ENCODE measurements around the gene ILKAP.

ILKAP gene

DNA sequence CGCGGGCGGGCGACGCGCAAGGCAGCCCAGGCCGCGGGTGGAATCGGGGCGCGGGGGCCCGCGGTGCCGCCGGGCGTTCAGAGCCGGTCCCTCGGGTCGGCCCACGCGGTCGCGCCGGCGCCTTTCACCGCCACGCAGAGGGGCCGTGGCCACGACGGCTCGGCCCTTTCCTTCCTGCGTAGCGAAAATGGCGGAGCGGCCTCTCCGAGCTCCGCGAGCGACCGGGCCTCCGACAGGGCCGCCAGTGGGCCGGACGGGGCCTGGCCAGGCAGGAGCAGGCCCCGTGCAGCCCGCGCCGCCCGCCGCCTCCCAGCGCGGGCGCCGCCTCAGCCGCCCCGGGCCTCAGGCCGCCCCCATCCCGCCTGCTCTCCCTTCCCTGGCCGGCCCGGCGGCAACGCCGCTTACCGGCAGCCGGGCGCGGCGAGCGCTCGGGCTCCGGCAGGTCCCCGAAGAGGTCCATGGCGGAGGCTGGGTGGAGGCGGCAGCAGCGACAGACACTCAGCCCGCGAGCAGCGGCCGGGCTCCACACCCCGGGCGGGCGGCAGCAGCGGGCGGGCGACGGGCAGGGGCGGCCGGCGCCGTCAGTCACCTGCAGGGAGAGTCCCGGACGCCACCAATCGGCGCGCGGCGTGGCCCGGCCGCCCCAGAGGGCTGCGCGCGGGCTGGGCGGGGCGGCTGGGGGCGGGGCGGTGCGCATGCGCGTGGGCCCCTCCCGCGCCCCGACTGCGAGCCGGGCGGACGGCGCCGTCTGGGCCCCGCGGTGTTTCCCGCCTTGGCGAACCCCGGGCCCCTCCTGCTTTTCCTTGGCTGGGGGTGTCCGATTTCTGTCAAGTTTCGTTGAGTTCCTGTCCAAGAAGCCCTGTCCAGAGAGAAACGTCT lies at the start of gene ILKAP:
ILKAP (minus strand) TSS at position 602 of the 879 bp plus-strand sequence; CDS start at position 460, 142 bp downstream.
- peak; percentile 84 for DNase-seq (ENCODE audit: low read depth)

- no peak for DNase-seq (ENCODE audit: low read depth)
Observed at GRCh38 chr2:238252766-238253630, 49.5 kb upstream of the ILKAP start.

DNA sequence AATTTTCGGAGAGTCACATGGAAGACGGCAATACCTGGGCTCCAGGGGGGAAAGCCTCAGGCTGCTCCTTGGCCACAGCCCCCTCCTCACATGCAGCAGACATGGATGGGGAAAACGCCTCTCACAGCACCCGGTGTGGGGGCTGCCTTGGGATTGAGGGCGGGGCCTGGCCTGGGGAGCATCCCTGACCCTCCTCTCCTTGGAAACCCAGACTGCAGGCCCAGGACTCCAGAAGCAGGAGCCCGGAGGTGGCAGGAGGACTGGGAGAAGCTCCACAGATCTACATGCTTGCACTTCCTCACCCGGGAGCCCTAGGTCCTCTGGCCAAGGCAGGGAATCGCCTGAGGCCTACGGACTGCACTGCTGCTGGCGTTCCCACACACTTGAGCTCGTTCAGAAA lies 48.5 kb upstream of the ILKAP start:
- DNase-seq (ENCODE audit: low read depth): no peak

DNA sequence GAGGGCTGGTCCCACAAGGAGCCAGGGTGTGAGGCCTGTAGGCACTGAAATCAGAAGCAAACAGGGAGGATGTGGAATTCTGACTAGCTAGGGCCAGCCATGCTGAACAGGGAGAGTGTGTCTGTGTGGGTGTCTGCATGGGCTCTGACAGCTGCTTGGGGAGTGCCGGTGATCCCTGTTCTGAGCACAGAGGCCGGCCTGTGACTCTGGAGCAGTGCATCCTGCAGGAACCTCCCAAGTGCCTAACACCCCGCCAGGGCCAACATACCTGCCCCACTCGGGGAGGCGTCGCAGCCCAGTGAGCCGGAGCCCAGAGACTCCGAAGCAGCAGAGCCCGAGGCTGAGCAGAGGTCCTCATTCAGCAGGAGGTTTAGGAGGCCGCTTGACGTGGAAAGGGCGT lies 47.8 kb upstream of the ILKAP start:
- no peak for DNase-seq (ENCODE audit: low read depth)

- DNase-seq (ENCODE audit: low read depth): no peak
Observed at GRCh38 chr2:238250896-238251295, 47.4 kb upstream of the ILKAP start.

DNA sequence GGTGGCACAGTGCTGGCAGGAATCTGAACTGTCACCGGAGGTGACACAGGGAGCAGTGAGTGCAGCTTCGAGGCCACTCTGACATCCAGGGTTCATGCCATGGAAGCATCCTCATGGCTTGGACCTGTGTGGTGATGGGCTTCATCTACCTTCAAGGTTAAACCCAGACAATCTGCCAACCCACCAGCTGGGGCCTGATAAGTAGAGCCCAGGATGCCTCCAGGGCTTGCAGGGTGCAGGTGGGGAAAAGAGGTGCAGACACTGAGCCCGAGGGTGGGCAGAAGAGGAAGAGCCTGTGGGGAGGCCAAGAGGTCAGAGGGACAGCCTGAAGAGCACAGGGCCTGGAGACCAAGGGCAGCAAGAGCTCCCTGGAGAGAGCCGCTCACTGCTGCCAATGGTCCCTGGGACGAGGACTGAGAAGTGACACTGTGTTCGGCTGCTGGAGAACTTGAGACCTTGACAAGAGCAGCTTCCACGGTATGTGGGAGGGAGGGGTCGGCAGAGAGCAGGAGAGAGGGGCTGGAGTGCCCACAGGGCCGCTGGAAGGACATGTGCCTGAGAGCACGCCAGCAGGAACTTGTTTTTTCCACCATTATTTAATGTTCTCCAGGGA lies 44.5 kb upstream of the ILKAP start:
- DNase-seq (ENCODE audit: low read depth): no peak

GRCh38 chr2:238247002-238247822 lies 43.7 kb upstream of the ILKAP start:
- DNase-seq (ENCODE audit: low read depth): no peak

DNA sequence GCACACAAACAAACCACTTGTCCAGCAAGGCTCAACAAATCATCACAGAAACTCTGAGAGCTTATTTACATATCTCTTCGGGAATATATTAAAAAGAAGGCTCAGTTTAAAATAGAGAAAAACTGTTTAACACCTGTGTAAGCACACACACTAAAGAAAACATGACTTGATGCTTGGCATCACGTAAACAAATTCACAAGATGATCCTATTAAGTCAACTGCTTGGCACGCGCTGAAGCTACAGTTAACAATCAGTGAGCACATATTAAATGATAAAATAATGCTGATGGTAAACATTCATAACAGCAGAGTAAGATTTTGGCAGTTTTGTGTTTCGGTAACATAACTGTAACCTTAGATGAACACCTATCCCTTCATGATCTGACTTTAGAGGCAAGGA lies 40.7 kb upstream of the ILKAP start:
- no peak for DNase-seq (ENCODE audit: low read depth)

DNA sequence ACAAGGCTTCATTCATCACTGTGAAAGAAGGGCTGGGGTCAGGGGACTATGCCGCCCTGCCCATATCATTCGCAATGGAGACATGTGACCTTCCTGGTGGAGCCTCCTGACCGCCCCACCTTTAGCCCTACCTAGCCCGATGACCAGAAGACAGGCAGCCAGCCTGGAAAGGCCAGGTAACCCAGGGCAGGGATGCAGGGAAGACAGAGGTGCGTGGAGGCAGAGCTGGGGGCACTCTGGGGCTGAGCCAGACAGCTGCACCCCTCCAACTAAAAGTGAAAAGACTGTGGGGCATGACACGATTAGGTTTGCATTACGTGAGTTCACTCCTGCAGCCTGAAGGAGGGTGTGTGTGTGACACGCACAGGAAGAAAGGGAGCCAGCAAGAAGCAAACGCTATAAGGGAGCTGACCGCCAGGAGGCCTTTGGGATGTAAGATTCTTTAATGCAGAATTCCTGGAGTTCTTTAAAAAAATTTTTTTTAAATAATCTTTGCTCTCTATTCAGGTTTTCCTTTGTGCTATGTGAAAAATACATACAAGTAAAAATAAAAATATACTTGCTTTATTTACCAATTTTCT lies 40.1 kb upstream of the ILKAP start:
- no peak for DNase-seq (ENCODE audit: low read depth)

GRCh38 chr2:238242731-238243495 lies 39.4 kb upstream of the ILKAP start:
- no peak for DNase-seq (ENCODE audit: low read depth)

- DNase-seq (ENCODE audit: low read depth): no peak
Observed at GRCh38 chr2:238241970-238242369, 38.5 kb upstream of the ILKAP start.

GRCh38 chr2:238240757-238241711 lies 37.5 kb upstream of the ILKAP start:
- no peak for DNase-seq (ENCODE audit: low read depth)

DNA sequence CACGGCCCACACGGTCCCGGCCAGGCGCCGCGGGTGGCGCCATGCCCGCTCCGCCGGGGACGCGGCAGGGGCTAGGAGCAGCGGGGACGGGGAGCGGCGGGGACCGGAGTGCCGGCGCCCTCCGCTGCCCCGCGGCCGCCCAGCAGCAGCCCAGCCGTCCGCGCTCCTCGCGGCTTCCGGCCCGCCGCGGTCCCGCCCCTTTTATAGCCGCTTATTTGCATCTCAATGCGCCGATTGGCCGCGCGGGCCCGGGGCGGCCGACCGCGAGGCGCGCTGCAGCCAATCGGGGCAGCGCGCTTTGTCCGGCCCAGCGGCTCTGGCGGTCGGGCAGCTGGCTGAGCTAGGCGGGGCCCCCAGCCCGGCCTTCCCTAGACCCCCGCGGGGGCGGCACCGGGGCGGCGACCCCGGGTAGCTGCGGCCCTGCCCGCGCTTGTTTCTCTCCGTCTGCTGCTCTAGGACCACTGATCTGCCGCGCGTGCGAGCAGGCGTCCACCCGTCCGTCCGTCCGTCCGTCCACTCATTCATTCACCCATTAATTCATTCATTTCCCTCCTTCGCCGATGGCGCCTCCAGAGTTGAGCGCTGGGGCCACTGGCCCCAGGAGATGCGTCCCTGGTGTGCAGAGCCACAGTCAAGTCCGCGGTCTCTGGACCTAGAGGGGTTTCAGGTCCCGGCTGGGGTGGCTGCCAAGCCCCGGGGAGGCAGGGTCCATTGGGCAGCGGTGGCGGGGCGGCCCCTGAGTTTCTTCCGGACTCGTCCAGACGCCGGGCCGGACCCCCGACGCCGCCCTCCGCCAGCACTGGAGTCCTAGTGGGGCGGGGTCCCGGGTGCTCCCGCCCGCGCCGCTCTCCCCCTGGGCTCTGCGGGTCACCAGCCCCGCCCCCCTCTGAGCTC lies 36.6 kb upstream of the ILKAP start, which contains the start of gene HES6:
HES6 (minus strand) TSS at position 176 of the 894 bp plus-strand sequence; CDS start at position 43, 133 bp downstream.
- DNase-seq (ENCODE audit: low read depth): peak; percentile 67

DNA sequence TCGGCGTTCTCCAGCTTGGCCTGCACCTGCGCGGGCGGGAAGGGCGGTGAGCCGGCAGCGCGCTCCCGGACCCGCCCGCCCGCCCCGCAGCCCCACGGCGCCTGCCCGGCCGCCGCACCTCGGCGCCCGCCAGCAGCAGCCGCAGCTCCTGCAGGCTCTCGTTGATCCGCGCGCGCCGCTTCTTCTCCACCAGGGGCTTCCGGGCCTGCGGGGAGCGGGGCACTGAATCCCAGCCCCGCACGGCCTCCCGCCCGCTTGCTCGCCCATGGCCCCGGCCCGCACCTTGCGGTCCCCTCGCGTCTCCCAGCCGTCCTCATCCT lies 36.0 kb upstream of the ILKAP start:
- DNase-seq (ENCODE audit: low read depth): no peak

DNA sequence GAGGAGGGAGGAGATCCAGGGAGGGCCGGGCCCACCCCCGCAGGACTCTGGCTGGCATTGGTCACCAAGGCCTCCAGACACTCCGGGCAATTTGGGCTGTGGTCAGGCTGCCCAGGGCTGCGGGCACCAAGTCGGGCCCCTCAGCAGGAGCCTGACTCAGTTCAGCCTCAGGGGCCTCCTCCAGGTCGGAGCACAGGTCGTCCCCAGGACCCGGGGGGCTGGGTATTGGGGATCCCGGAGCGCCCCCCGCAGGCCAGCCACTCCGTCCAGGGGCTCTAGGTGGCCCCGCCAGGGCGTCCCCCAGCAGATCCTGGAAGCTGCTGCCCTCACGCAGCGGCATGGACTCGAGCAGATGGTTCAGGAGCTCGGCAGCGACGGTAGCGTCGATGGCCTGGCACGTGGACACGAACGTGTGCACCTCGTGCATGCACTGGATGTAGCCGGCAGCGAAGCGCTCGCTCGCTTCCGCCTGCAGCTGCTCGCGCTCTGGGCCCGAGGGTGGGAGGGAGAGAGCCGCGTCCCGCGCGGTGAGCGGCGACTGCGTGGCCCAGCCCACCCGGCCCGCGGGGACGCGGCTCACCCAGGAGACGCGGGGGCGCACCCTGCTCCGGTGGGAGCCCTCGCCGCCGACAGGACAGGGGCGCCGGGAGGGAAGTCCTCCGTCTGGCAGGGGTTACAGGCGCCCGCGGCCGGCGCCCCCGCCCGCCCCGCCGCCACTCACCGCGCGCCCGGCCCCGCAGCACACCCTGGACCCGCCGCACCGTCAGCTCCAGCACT lies 35.5 kb upstream of the ILKAP start:
- no peak for DNase-seq (ENCODE audit: low read depth)

- DNase-seq (ENCODE audit: low read depth): no peak
Observed at GRCh38 chr2:238238311-238238765, 34.8 kb upstream of the ILKAP start.

DNA sequence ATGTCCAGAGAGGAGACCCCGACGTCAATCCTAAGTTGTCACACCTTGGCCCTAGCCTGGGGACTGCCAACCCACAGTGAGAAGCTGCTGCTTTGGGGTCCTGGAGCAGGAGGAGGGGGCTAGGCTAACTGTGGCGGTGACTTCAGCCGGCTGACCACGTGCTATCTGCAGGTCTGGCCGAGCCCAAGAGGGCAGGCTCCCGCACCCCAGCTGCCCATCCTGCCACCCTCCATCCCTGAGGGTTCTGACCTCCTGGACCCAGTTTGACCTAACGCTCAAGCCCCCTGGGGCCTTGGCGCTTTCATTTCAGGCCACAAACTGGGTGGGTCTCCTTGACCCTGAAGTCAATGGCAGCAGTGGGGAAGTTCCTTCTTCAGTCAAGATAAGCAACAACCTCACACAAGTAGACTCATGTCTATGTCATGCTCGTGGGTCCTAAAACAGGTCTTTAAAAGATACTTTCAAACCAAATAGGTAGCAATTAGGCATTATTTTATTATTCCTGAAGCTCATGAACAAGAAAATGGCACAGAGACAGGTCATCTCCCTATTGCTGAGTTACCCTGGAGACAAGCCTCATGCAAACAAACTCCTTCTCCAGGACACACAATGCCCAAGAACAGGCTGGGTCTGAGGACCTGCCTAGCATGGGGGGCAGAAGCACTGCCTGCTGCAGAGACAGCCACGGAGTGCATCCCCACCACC lies 34.1 kb upstream of the ILKAP start:
- DNase-seq (ENCODE audit: low read depth): no peak

All from stimulated activated CD8-positive, alpha-beta memory T cell treated with anti-CD3 and anti-CD28 coated beads, Interleukin-12 subunit alpha, Interleukin-12 subunit beta, amount 100 ng/mL, for 4 hours (primary cell).